Peyer's patch (tissue), 4 donors: Measurements from ENCODE around the gene PLOD1. TPM values are rescaled to one million over a fixed set of nuclear protein-coding genes. Genes with fewer than 3 reads are reported as not detected.
"Not testable (repeated sequence)": the region's sequence is repeated elsewhere in the genome, so short reads cannot be mapped to it uniquely, and the experiment has no call there.

Experiments used
- DNase-seq, 3 donors: peaks; one replicate each; pipeline ENCODE4 v3.0.0-alpha.2; 2017 to 2019
- H3K27ac ChIP-seq, 4 donors: fragments of 200-600 bp; sonication (generic); one replicate each; pipeline ENCODE4 v1.5.1; 2016 to 2019
- H3K27me3 ChIP-seq, 2 donors: fragments of 200-600 bp; sonication (generic); one replicate each; pipeline ENCODE4 v1.5.1; 2019
- H3K36me3 ChIP-seq, 3 donors: fragments of 200-600 bp; sonication (generic); one replicate each; pipeline ENCODE4 v1.5.1; 2016 to 2019
- H3K4me1 ChIP-seq, 4 donors: fragments of 200-600 bp; sonication (generic); one replicate each; pipeline ENCODE4 v1.5.1; 2016 to 2019
- H3K4me3 ChIP-seq, 4 donors: fragments of 200-600 bp; sonication (generic); 1 replicate in 3 of 4; 2 replicates in 1 of 4; pipeline ENCODE4 v1.5.1; 2016 to 2019; ENCODE audit warnings: mild to moderate bottlenecking in 1 of 4
- H3K9me3 ChIP-seq, 4 donors: fragments of 200-600 bp; sonication (generic); one replicate each; pipeline ENCODE4 v1.5.1; 2016 to 2019; ENCODE audit warnings: mild to moderate bottlenecking in 1 of 4
- CTCF ChIP-seq, 6 experiments: fragments of 450-650 bp in 4 of 6; fragments of 200-600 bp in 2 of 6; sonication (generic) in 1 of 6; IDR thresholded peaks; one replicate each; pipeline ENCODE4 v1.5.1; 2017 to 2019; ENCODE audit warnings: antibody characterized with exemption in 6 of 6, mild to moderate bottlenecking in 3 of 6, moderate library complexity in 1 of 6
- POLR2A ChIP-seq, 2 donors: fragments of 450-650 bp; IDR thresholded peaks; one replicate each; pipeline ENCODE4 v1.5.1; 2017; ENCODE audit warnings: antibody characterized with exemption in 2 of 2, mild to moderate bottlenecking in 2 of 2, moderate library complexity in 2 of 2
- total RNA-seq, 4 donors: library from RNA; depleted of rRNA; stranded (reverse); fragments of >200 nt; gene quantifications; one replicate each; pipeline ENCODE4 v1.1.0, GENCODE V29; 2016

The PLOD1 gene
- total RNA-seq, 4 donors from 2014 or later, result 23.9 to 75.2 (median 47.0) TPM

- Histone ChIP-seq H3K27ac (no peak overlapping the region), H3K36me3 (no peaks in the 10 kb centered on the region), H3K4me3 (no peak overlapping the region), H3K27me3 (no peaks in the 10 kb centered on the region), H3K9me3 (no peaks in the 10 kb centered on the region), H3K4me1 (no peaks in the 10 kb centered on the region)
- TF ChIP-seq CTCF (IDR thresholded peaks at IDR 0.05) (no peak), POLR2A (IDR thresholded peaks at IDR 0.05) (no peak)
- DNase-seq, result no peak
Measured at GRCh38 chr1:11888877-11889208, 45.7 kb upstream of the PLOD1 start.

GRCh38 chr1:11891433-11892186 lies 42.9 kb upstream of the PLOD1 start:
- H3K9me3 ChIP-seq, result no peaks in the 10 kb centered on the region
- no peaks in the 10 kb centered on the region for H3K27me3 ChIP-seq
- no peak for TF ChIP-seq POLR2A (IDR thresholded peaks at IDR 0.05)
- TF ChIP-seq CTCF (IDR thresholded peaks at IDR 0.05), result no peak
- H3K4me1 ChIP-seq, result no peaks in the 10 kb centered on the region
- no peak for DNase-seq
- no peaks in the 10 kb centered on the region for H3K36me3 ChIP-seq
- H3K27ac ChIP-seq, result no peak overlapping the region
- no peak overlapping the region for H3K4me3 ChIP-seq

- H3K27ac ChIP-seq, result no peak overlapping the region
- TF ChIP-seq POLR2A (IDR thresholded peaks at IDR 0.05), result no peak
- TF ChIP-seq CTCF (IDR thresholded peaks at IDR 0.05), result peak; percentile 56 to 87 (median 79)
- peak; percentile 49 to 81 (median 80) for DNase-seq
- H3K4me1 ChIP-seq, result no peaks in the 10 kb centered on the region
- H3K36me3 ChIP-seq, result no peaks in the 10 kb centered on the region
- H3K9me3 ChIP-seq, result no peaks in the 10 kb centered on the region
- H3K4me3 ChIP-seq, result no peak overlapping the region
- peaks cover 0 to 10% of the 10 kb centered on the region in 2 donors for H3K27me3 ChIP-seq
Measured at GRCh38 chr1:11893907-11894251, 40.6 kb upstream of the PLOD1 start.

- not testable (repeated sequence) for H3K36me3 ChIP-seq, H3K4me3 ChIP-seq, H3K4me1 ChIP-seq, H3K9me3 ChIP-seq, DNase-seq, H3K27ac ChIP-seq
- peaks cover 0 to 11% of the 10 kb centered on the region in 2 donors for H3K27me3 ChIP-seq
Measured at GRCh38 chr1:11894501-11894900, 40.0 kb upstream of the PLOD1 start.

- Histone ChIP-seq H3K36me3 (no peaks in the 10 kb centered on the region), H3K9me3 (no peaks in the 10 kb centered on the region), H3K27me3 (peaks cover 0 to 11% of the 10 kb centered on the region in 2 donors), H3K27ac (no peak overlapping the region), H3K4me1 (no peaks in the 10 kb centered on the region), H3K4me3 (no peak overlapping the region)
- DNase-seq, result no peak
- TF ChIP-seq POLR2A (IDR thresholded peaks at IDR 0.05) (no peak), CTCF (IDR thresholded peaks at IDR 0.05) (no peak)
Measured at GRCh38 chr1:11898086-11898785, 36.3 kb upstream of the PLOD1 start.

GRCh38 chr1:11898831-11899467 lies 35.6 kb upstream of the PLOD1 start:
- TF ChIP-seq POLR2A (IDR thresholded peaks at IDR 0.05) (no peak), CTCF (IDR thresholded peaks at IDR 0.05) (no peak)
- Histone ChIP-seq H3K4me1 (no peaks in the 10 kb centered on the region), H3K4me3 (no peak overlapping the region), H3K9me3 (no peaks in the 10 kb centered on the region), H3K27ac (no peak overlapping the region), H3K27me3 (peaks cover 0 to 11% of the 10 kb centered on the region in 2 donors), H3K36me3 (no peaks in the 10 kb centered on the region)
- no peak for DNase-seq

GRCh38 chr1:11901446-11901845 lies 33.1 kb upstream of the PLOD1 start:
- not testable (repeated sequence) for DNase-seq, H3K27ac ChIP-seq, H3K4me3 ChIP-seq, H3K9me3 ChIP-seq, H3K36me3 ChIP-seq, H3K4me1 ChIP-seq
- H3K27me3 ChIP-seq, result peaks cover 0 to 11% of the 10 kb centered on the region in 2 donors
